ENCODE data around the gene COLEC12.

The COLEC12 gene

DNA sequence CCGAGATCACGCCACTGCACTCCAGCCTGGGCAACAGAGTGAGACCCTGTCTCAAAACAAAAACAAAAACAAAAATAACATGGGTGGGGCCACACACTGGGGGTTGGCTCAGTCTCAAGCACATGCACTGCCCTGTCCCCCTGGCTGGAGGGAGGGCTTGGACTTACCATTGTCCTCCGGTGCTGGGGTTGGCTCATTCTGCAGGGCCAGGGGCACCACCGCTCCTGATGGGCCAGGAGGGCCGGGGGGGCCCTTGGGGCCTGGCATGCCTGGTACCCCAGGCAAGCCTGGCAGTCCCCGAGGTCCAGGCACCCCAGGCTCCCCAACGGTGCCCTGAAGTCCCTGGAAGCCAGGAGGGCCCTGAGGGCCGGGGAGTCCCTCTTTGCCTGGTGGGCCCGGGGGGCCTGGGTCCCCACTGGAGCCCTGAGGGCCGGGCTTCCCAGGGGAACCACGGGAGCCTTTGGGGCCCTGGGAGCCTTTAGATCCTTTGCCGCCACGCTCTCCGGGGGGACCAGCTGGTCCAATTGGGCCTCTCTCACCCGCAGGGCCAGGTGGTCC, 165.8 kb downstream of the COLEC12 start:
- Histone ChIP-seq H3K27me3 (no peaks in the 10 kb centered on the region), H3K36me3 (no peaks in the 10 kb centered on the region), H3K4me1 (no peaks in the 10 kb centered on the region), H3K4me3 (ENCODE audit: low read depth, low read length) (no peak overlapping the region), H3K9me3 (no peaks in the 10 kb centered on the region)
- no peak for DNase-seq
- TF ChIP-seq, protein P1, sequence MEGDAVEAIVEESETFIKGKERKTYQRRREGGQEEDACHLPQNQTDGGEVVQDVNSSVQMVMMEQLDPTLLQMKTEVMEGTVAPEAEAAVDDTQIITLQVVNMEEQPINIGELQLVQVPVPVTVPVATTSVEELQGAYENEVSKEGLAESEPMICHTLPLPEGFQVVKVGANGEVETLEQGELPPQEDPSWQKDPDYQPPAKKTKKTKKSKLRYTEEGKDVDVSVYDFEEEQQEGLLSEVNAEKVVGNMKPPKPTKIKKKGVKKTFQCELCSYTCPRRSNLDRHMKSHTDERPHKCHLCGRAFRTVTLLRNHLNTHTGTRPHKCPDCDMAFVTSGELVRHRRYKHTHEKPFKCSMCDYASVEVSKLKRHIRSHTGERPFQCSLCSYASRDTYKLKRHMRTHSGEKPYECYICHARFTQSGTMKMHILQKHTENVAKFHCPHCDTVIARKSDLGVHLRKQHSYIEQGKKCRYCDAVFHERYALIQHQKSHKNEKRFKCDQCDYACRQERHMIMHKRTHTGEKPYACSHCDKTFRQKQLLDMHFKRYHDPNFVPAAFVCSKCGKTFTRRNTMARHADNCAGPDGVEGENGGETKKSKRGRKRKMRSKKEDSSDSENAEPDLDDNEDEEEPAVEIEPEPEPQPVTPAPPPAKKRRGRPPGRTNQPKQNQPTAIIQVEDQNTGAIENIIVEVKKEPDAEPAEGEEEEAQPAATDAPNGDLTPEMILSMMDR (IDR thresholded peaks at IDR 0.05; ENCODE audit: low read depth, low read length) = no peak

DNA sequence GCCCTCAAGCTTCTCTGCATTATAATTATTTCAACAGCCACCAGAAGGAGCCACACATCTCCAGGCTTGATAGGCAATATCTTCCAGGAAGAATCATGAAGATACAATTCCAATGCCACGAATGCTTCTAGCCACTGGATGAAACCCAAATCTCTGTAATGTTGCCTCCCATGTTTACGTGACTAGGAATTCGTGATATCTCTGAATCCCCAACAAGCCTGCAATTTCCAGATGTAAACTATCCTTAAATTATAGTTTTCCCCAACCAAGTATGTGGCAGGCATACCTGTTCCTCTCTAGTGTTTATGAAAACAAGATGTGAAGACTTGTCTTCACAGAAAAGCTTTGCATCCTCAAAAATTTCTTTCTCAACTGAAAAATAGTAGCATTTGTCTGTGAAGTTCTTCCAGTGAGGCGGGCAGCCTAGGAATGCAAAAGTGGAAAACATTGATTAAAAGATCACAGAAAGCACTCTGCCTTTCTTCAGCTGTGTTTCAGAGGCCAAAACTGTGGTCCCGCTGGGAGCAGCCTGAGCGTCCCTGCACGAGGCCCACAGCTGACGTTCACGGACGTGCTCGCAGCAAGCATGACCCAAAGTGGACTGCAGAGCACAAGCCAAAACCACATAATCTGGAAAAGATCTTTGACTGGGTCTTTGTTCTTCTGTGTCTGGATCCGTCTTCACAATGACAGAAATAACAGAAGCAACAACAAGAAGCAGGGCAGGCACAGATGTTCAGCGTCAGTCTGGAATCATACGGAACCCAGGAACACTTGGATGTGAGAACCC, 167.6 kb downstream of the COLEC12 start:
- H3K27me3 ChIP-seq = no peaks in the 10 kb centered on the region
- H3K4me3 ChIP-seq (ENCODE audit: low read depth, low read length) = no peak overlapping the region
- TF ChIP-seq, protein P1 (IDR thresholded peaks at IDR 0.05; ENCODE audit: low read depth, low read length) = no peak
- no peaks in the 10 kb centered on the region for H3K36me3 ChIP-seq
- no peak for DNase-seq
- no peaks in the 10 kb centered on the region for H3K4me1 ChIP-seq
- no peaks in the 10 kb centered on the region for H3K9me3 ChIP-seq

DNA sequence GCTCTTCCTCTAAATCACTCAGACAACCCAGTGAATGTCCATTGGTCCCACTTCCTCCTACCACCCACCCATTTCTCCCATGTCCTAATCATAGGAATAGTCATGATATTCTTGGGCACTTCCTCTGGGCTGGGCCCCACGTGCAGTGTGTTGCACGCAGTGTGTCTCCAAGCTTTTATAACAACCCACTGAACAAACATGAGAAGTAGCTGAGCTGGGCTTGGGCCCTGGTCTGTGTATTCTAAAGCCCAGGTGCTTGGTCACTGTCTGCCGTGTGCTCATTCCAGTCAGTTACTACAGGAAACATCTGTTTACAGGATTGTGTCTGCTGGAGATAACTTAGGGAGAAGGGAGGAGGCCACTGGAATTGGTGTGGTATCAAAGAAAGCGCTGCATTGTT, 168.5 kb downstream of the COLEC12 start:
- Histone ChIP-seq H3K9me3 (no peaks in the 10 kb centered on the region), H3K36me3 (no peaks in the 10 kb centered on the region), H3K27me3 (no peaks in the 10 kb centered on the region), H3K4me1 (no peaks in the 10 kb centered on the region), H3K4me3 (ENCODE audit: low read depth, low read length) (no peak overlapping the region)
- TF ChIP-seq, protein P1 (IDR thresholded peaks at IDR 0.05; ENCODE audit: low read depth, low read length) = no peak
- DNase-seq = no peak

DNA sequence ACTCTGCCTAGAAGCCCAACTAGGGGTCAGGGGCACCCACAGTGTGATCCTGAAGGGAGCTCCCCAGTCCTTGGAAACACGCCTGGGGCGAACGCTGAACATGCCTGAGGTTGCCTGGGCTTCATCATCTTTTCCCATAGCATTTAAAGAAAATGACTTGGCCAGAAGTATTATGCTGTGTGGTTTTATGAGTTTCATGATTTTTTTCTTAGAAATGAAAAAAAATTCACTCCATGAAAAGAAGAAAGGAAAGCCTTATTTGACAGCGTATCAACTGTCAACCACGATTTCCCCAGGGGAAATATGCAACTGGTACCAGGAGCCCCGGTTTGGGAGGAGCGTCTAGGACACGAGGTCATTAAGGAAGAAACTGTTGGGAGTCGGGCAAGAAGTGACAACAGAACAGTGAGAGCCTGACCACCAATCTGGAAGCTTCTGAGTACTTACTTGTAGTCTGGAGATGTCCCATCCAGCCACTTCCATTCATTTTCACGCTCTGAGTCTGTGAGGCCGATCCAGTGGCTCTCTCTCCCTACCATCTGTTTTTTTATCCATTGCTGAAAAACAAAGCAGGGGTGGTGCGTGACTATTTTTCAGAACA, 169.2 kb downstream of the COLEC12 start:
- DNase-seq = no peak
- no peaks in the 10 kb centered on the region for H3K27me3 ChIP-seq
- H3K9me3 ChIP-seq = no peaks in the 10 kb centered on the region
- H3K4me1 ChIP-seq = no peaks in the 10 kb centered on the region
- TF ChIP-seq, protein P1 (IDR thresholded peaks at IDR 0.05; ENCODE audit: low read depth, low read length) = no peak
- no peak overlapping the region for H3K4me3 ChIP-seq (ENCODE audit: low read depth, low read length)
- H3K36me3 ChIP-seq = no peaks in the 10 kb centered on the region

DNA sequence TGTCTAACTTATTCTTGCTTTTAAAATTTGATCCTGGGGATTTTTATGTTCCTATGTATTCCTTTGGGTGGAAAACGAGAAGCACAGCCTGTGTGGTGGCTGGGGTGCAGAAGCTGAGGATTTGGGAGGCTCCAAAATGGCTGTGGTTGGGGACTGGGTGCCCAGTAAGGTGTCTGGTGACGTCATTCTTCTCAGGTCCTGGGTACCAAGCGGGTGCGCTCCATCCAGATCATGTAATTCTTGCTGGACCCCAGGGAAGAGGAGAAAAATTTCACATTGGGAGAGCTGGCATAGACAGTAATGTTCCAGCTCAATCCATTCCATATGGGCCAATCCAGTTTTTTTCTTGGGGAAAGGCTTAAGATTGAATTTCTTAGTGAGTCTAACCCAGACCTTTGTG, 171.6 kb downstream of the COLEC12 start:
- TF ChIP-seq, protein P1 (IDR thresholded peaks at IDR 0.05; ENCODE audit: low read depth, low read length) = no peak
- DNase-seq = no peak
- H3K36me3 ChIP-seq = no peaks in the 10 kb centered on the region
- H3K4me1 ChIP-seq = no peaks in the 10 kb centered on the region
- no peaks in the 10 kb centered on the region for H3K9me3 ChIP-seq
- H3K27me3 ChIP-seq = no peaks in the 10 kb centered on the region
- H3K4me3 ChIP-seq (ENCODE audit: low read depth, low read length) = no peak overlapping the region

DNA sequence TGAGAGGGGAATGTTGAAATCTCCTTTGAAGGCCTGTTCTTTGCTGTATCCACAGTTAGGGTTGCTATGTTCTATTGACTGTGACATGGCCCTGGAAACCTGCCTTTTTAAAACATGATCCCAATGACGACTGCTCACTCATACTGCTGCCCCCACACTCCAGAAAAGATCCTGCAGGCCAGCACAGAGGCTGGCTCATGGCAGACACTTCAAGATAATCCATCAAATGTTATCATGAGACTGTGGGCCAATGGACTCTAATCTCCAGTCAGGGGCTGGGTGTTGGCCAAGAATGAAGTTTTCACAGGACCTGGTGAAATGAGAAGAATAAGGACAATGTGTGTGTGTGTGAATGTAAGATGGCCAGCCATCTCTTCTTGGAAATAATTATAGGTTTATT, 173.7 kb downstream of the COLEC12 start:
- TF ChIP-seq, protein P1 (IDR thresholded peaks at IDR 0.05; ENCODE audit: low read depth, low read length) = no peak
- H3K9me3 ChIP-seq = no peaks in the 10 kb centered on the region
- no peaks in the 10 kb centered on the region for H3K27me3 ChIP-seq
- H3K4me1 ChIP-seq = no peaks in the 10 kb centered on the region
- no peaks in the 10 kb centered on the region for H3K36me3 ChIP-seq
- no peak overlapping the region for H3K4me3 ChIP-seq (ENCODE audit: low read depth, low read length)
- no peak for DNase-seq
